ENCODE measurements around the gene PSMD12.
A peak's percentile ranks its signal among the peaks of the same experiment; 100 is the strongest.
"Not testable (repeated sequence)": the region's sequence is repeated elsewhere in the genome, so short reads cannot be mapped to it uniquely, and the experiment has no call there.

Gene PSMD12

DNA sequence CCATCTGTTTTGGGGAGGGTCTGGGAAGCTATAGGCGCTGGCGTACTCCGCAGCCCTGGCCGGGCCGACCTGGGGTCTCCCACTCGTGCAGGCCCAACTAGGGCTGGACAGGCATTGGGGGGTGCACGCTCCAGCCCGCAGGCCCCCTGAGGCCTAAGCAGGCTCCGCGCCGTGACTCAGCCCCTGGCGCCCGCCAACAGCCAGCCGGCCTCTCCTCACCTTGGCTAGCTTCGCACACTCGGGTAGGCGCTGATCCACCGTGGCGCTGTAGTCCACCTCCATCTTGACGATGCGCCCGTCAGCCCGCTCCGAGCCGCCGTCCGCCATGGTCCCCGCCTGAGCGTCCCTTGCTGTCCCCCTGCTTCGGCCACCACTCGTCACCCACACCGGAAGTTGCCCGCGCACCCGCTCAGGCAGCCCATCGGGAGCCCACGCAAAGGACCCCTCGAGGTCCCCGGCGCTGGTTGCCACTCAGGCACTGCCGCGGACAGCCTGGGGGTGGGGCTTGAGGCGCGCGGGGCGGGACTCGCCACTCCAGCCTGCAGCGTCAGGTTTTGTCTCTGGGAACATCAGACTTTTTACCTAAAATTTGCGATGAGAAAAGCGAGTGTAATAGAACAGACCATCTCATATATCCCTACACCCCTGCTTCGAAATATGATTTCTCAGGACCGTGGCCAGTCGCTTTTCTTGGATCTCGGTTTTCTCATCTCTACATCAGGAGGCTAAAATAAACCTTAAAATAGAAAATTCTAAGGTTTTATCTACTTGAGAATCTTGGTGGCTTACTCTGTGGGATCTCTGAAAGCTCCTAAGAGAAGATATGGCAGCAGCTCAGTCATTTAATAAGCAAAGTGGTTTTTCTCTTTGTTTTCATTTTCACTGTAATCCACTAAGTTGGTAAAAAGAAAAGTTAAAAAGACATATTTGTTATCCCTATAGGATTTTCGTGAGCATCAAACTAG, at the start of gene PSMD12:
TSS of gene PSMD12 (minus strand) at position 385 of the 965 bp plus-strand sequence. CDS start at position 327, 58 bp downstream.
- DNase-seq (ENCODE audit: low spot score): peak; percentile 91

DNA sequence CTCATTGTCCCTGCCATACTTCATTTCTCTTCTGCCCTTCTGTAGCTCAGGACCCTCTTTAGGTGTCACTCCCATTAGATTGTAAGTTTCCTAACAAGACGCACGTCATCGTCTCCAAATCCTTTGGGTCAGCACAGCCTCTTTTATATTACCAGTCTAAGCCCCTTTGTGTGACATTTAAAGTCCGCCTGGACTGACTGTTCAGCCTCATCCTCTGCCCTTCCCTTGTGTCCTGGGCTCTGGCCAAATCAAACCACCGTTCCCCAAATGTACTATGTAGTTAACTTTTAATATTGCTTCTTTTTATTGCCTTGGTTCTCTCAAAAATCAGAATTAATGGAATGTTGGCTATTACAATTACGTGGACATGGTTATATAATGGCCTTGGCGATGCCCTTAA, 48.9 kb upstream of the PSMD12 start:
- DNase-seq (ENCODE audit: low spot score): no peak

DNA sequence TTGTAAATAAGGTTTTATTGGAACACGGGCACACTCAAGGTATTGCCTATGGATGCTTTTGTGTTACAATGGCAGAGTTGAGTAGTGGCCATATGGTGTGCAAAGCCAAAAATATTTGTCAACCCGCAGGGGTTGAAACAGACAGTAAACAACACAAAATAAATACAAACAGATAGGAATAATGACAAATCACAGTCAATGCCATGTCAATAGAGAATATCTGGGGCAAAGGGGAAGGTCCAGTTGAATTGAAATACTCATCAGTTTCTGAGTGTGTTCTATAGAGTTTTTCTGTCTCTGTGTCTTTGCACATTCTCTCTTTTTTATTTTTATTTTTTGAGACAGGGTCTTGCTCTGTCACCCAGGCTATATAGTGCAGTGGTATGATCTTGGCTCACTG, 48.2 kb upstream of the PSMD12 start:
- DNase-seq (ENCODE audit: low spot score): no peak

- DNase-seq (ENCODE audit: low spot score): no peak
These were observed 47.8 kb upstream of the PSMD12 start for GRCh38 chr17:67414130-67414529.

GRCh38 chr17:67413388-67413787, 47.0 kb upstream of the PSMD12 start:
- DNase-seq (ENCODE audit: low spot score): no peak

DNA sequence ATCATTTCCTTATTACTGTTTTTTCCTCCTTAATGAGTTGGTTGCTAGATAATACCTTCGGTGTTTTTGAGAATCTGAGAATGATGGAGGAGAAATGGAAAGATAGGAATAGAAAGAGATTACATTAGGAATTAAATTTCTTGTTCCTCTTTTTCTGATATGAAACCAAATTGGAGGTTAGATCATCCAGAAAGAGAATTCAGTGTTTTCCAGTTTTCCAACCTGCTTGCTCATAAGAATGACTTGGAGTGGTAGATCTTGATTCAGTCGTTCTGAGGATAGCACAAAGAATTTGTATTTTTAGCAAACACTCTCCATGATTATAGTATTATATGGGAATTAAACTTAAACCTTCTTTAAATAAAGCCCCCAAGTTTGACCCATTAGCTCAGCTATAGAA, 46.6 kb upstream of the PSMD12 start:
- no peak for DNase-seq (ENCODE audit: low spot score)

DNA sequence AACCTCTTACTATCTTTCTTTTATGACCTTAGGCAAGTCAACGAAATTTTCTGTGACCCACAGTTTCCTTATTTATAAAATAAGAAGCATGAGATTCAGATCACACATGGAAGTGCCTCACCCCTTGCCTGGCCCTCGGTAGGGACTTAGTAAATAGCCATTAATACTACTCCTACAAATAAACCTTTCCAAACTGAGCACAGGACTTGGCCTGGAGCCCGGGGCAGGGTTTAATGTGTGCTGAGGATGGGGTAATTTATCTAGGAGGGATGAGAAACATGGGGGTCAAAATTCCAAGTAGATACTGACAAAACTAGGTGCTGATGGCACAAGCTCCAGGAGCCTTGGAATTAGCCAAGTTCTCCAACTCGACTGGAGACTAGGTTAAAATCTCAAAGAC, 45.7 kb upstream of the PSMD12 start:
- DNase-seq (ENCODE audit: low spot score): no peak

DNA sequence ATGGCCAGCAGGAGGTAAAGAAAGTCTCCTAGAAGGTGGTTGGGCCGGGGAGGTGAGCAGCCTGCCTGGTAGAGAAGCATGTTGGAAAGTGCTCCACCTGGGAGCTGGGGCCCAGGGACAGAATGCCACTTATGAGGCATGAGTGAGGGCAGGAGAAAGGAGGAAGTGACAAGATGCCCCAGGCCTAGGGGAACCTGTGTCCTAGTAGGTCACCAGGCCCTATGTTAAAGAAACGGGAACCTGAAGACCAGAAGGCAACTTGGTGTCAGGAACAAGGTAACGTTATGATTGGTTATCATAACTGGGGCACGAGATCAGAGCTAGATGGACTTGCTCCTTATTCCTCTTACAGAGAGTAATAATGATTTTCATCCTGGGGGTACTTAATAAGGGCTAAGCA, 45.0 kb upstream of the PSMD12 start:
- DNase-seq (ENCODE audit: low spot score): no peak

GRCh38 chr17:67408455-67408830, 42.1 kb upstream of the PSMD12 start:
- not testable (repeated sequence) for DNase-seq (ENCODE audit: low spot score)

DNA sequence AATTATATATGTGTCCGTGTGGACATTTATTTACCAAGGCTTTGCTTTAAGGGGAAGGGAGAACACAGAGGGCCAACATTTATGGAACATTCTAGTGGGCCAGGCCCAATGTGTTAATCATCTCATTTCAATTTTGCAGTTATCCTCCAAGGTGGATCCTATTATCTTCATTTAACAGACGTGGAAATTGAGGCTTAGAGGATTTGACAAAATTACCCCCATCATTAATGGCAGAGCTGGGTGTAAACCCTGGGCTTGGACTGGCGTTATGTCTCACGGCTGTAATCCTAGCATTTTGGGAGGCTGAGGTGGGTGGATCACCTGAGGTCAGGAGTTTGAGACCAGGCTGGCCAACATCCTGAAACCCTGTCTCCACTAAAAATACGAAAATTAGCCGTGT, 37.1 kb upstream of the PSMD12 start:
- DNase-seq (ENCODE audit: low spot score): no peak

- DNase-seq (ENCODE audit: low spot score): no peak
These were observed 36.7 kb upstream of the PSMD12 start for GRCh38 chr17:67403065-67403464.

DNA sequence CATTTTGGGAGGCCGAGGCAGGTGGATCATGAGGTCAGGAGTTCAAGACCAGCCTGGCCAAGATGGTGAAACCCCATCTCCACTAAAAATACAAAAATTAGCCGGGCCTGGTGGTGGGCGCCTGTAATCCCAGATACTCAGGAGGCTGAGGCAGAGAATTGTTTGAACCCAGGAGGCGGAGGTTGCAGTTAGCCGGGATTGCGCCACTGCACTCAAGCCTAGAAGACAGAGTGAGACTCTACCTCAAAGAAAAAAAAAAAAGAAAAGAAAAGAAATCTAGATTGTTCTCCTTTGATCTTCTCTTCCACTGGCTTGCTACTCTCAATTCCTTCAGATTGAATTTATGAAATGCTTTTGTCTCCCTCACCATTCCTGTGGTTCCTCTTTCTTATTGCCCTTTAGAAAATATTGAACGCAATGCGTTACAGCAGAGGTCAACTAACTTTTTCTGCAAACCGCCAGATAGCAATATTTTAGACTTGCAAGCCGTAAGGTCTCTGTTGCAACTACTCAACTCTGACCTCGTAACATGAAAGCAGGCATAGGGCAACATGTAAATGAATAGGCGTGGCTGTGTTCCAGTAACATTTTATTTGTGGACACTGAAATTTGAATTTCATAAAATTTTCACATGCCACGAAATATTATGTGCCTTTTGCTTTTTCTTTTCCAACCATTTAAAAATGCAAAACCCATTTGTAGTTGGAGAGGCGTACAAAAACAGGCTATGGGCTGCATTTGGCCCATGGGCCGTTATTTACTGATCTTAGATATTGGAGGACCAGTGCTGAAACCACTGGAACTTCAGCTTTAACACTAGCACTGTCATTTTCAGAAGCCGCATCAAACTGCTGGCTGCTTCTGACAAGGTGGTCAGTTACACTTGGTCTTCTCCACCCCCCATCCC, 35.5 kb upstream of the PSMD12 start:
- DNase-seq (ENCODE audit: low spot score): no peak

DNA sequence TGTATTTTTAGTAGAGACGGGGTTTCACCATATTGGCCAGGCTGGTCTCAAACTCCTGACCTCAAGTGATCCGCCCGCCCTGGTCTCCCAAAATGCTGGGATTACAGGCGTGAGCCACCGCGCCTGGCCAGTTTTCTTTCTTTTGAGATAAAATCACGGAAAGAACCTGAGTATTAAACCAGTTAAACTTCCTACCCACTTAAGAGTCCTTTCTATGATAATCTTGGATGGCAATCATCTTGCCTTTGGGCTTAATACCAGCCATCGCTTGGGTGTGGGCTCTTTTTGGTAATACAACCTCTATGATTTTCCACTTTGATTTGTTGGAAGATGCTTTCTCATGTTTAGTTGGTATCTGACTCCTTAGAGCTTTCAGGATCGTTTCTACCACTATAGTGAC, 34.7 kb upstream of the PSMD12 start:
- DNase-seq (ENCODE audit: low spot score): no peak

DNA sequence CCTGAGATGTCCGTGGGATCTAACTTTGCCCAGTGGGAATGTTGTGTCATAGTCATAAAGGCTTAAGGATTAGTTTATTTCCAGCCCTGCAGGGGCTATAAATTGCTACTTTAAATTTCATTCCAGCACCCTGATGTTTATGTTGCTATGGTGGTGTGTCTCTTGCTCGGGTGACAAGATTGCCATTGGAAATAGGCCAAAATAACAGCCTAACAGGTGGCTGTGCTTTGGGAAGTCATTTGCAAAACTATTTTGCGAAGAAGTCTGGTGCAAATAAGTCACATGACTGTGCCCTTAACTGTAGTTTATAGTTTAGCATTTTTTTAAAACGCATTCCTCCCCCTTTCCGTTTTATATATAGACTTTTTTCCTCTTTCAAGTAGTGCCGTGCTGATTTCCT, 33.8 kb upstream of the PSMD12 start:
- DNase-seq (ENCODE audit: low spot score): no peak

GRCh38 chr17:67399676-67400075, 33.3 kb upstream of the PSMD12 start:
- no peak for DNase-seq (ENCODE audit: low spot score)

DNA sequence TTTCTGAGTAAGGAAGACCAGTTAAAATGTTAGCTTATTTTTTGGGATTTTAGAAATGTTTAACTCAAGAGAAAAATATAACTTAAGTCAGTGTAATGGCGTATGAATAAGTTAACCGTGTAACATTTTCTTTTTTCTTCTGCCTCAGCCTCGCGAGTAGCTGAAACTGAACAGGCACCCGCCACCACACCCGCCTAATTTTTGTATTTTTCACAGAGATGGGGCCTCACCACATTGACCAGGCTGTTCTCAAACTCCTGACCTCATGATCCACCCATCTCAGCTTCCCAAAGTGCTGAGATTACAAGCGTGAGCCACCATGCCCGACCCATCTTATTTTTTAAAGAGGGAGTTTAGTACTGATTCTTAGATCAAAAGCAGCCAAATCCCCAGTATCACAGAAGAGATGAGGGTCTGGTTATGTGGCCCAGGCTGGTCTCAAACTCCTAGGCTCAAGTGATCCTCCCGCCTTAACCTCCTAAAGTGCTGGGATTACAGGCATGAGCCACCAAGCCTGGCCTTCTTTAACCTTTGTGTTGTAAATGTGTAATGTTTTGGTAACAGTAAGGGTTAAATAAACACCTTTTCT, 27.5 kb upstream of the PSMD12 start:
- DNase-seq (ENCODE audit: low spot score): no peak

GRCh38 chr17:67392111-67392510, 25.7 kb upstream of the PSMD12 start:
- no peak for DNase-seq (ENCODE audit: low spot score)

DNA sequence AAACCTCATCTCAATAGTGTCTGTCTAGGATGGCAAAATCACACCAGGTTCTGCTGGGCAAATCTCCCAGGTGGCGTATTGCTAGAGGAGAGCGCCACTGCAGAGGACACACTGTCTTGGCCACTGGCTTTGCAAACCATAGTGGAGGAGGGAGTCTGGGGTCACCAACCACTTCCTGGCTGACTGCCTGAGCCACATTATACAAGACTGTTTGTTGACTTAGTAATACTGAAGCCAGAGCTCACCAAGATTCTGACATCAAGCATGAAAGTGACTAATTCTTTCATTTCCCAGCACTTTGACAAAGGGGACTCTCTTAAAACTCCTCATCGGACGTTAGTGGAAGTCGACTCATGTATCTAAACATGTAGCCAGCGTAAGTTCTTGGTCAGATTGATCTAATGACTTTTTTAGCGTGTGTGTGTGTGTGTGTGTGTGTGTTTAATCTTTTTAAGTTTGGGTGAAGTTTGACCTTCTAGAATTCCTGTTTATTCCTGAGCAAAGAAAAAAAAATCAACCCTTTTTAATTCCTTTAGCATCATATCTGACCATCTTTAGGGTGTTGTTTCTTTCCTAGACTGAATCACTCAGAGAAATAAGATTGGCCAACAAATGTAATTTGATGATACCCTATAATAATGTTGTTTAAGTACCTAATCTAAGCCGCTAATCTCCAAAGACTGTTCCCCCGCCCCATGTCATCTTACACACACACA, 24.4 kb upstream of the PSMD12 start:
- DNase-seq (ENCODE audit: low spot score): no peak

- no peak for DNase-seq (ENCODE audit: low spot score)
These were observed 23.7 kb upstream of the PSMD12 start for GRCh38 chr17:67390006-67390645.

DNA sequence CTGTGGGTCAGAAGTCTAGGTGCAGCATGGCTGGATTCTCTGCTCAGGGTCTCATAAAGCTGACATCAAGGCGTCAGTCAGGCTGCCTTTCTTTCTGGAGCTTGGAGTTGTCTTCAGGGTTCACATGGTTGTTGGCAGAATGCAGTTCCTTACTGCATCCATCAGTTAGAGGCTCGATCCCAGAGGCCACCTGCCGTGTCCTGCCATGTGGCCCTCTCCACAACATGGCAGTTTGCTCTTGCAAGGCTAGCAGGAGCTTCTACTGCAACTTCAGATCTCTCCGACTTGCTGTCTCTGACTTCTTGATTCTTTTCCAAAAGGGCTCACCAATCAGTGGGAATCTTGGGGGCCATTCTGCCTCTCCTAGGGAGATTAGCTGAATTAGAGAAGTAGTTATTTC, 22.6 kb upstream of the PSMD12 start:
- DNase-seq (ENCODE audit: low spot score): no peak

DNA sequence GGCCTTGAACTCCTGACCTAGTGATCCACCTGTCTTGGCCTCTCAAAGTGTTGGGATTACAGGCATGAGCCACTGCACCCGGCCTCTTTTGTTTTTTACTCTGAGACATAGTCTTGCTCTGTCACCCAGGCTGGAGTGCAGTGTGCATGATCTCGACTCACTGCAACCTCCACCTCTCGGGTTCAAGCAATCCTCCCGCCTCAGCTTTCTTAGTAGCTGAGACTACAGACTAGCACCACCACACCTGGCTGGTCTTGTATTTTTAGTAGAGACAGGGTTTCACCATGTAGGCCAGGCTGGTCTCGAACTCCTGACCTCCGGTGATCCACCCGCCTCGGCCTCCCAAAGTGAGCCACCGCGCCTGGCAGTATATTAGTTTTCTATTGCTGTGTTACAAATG, 22.2 kb upstream of the PSMD12 start:
- DNase-seq (ENCODE audit: low spot score): not testable (repeated sequence)
